Measurements from ENCODE around the gene POLR1C.
A peak's percentile ranks its signal among the peaks of the same experiment; 100 is the strongest.

POLR1C gene

DNA sequence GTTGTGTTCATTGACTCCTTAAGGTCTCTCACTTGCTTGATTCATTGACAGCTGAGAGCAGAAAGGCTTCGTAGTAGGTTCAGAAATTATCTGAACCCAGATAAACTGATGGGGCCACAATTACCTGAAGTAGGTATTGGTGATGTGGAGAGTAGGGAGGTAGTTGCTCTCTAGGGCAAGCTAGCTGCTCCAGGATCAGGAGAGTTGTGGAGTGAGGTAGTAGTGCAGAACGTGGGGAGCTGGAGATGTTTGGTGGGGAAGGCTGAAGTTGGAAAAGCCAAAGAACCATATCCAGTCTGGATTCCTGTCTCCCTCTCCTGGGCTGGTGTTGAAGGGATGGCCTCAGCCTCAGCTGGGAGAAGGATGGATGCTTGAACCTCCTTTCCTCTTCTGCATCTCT lies 23.7 kb upstream of the POLR1C start:
- no peak for DNase-seq (ENCODE audit: low read depth)

DNA sequence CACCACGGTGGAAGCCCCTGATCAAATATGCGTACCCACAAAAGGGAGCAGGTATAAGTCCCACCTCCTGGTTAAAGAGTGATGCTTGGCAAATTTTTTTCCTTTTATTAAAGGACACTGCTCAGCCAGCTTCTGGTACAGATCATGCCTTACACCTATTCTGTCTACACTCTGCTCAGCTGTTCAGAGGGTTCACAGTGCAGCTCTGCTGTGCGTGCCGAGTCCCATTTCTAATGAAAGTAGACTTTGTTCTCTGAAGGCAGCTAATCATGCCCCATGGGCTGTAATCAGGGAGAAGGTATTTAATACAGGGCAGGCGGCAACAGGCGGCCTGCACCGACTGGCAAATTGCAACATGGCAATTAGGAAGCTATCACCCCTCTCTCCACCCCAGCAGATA lies 23.1 kb upstream of the POLR1C start:
- TF ChIP-seq, protein P1, sequence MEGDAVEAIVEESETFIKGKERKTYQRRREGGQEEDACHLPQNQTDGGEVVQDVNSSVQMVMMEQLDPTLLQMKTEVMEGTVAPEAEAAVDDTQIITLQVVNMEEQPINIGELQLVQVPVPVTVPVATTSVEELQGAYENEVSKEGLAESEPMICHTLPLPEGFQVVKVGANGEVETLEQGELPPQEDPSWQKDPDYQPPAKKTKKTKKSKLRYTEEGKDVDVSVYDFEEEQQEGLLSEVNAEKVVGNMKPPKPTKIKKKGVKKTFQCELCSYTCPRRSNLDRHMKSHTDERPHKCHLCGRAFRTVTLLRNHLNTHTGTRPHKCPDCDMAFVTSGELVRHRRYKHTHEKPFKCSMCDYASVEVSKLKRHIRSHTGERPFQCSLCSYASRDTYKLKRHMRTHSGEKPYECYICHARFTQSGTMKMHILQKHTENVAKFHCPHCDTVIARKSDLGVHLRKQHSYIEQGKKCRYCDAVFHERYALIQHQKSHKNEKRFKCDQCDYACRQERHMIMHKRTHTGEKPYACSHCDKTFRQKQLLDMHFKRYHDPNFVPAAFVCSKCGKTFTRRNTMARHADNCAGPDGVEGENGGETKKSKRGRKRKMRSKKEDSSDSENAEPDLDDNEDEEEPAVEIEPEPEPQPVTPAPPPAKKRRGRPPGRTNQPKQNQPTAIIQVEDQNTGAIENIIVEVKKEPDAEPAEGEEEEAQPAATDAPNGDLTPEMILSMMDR (conservative IDR thresholded peaks at IDR 0.05; ENCODE audit: low read length): no peak
- no peak overlapping the region for H3K4me3 ChIP-seq (ENCODE audit: low read length)
- no peak for DNase-seq (ENCODE audit: low read depth)

More for the DNA sequence above, 23.7 kb upstream of the POLR1C start:
- TF ChIP-seq, protein P1 (conservative IDR thresholded peaks at IDR 0.05; ENCODE audit: low read length): no peak
- no peak overlapping the region for H3K4me3 ChIP-seq (ENCODE audit: low read length)

DNA sequence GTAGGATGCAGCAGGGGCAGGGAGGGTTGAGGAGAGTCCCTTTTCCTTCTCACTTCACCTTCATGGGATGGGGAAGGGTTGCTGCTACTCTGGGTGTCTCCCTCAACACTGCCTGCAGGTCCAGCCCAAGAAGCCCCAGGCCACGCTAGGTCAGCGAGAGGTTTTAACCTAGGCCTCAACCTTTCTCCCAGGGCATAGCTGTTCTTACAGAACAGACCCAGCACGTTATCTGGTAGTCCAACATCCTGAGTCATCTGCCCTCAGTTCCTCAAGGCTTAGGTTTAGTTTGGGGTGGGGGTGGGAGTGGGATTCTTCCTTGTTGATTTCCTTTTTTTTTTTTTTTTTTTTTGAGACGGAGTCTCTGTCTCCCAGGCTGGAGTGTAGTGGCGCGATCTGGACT lies 22.6 kb upstream of the POLR1C start:
- no peak for DNase-seq (ENCODE audit: low read depth)
- TF ChIP-seq, protein P1 (conservative IDR thresholded peaks at IDR 0.05; ENCODE audit: low read length): no peak
- no peak overlapping the region for H3K4me3 ChIP-seq (ENCODE audit: low read length)

DNA sequence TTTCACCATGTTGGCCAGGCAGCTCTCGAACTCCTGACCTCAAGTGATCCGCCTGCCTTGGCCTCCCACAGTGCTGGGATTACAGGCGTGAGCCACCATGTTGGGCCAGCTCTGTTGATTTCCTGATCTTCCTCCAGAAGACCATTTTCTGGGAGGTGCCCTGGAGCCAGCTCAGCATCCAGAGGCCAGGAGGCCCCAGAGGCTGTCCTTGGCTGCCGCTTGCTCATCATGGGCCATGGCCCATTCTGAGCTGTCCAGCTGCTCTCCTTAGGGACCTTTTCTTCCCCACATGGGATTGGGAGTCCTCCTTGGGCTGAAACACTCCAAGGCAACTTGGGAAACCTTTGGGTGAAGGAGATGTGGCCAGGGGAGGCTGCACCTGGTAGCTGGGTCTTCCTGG lies 22.1 kb upstream of the POLR1C start:
- TF ChIP-seq, protein P1 (conservative IDR thresholded peaks at IDR 0.05; ENCODE audit: low read length): no peak
- DNase-seq (ENCODE audit: low read depth): no peak
- no peak overlapping the region for H3K4me3 ChIP-seq (ENCODE audit: low read length)

DNA sequence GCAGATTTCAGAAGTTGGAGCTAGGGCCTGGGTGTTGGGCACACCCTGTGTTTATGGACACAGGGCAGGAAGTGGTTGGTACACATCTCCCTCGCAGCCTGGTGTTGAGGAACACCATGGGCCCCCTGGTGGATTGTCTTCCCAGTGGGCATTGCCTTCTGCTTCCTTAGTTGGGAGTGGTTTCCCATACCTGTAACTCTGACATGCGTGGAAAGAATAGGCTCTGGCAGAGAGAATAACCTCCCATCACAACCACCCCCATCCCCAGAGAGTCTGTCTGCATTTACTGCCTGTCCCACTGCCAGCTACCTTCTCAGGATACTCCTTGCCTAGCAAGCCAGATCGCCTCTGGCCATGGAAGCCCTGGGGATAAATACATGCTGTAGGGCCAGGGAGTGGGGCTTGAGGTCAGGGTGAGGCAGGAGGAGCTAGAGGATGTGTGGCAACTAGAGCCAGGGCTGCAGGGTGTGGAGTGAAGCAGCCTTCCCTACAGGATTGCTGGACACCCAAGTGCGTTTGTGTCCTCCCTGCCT lies 21.4 kb upstream of the POLR1C start:
- no peak for DNase-seq (ENCODE audit: low read depth)
- TF ChIP-seq, protein P1 (conservative IDR thresholded peaks at IDR 0.05; ENCODE audit: low read length): peak; percentile 35
- no peak overlapping the region for H3K4me3 ChIP-seq (ENCODE audit: low read length)

DNA sequence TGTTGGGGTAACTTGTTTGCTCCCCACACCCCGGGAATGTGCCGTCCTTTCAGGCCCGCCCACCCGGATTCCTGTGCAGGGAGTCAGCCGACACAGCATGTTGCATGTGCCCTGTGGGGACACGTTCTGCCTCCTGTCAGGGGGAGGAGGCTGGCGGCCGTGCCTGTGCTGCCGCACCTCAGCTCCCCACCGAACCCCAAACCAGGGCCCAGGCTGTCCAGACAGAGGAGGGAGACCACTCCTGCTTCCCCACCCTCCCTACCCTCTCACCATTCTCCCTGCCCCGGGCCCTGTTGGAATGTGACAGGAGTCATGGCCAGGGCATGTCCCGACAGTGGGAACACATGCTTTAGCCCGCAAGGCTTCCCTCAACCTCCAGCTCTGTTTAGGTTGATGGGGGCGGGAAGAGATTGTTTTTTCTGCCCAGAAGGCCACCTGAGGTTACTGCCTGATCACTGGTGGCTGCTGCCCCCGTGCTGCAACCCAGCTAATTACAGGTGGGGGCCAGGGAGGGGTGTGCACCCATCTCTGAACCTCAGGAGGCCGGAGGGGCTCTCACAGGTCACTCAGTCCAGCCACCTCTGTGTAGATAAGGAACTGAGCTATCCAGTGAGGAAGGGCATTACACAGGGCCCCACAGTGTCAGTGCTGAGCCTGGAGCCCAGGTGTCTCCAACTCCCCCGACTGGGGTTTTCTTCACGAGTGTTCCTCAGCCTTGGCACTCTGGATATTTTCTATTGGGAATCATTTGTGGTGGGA lies 20.3 kb upstream of the POLR1C start:
- peak; percentile 65 for DNase-seq (ENCODE audit: low read depth)
- TF ChIP-seq, protein P1 (conservative IDR thresholded peaks at IDR 0.05; ENCODE audit: low read length): peak; percentile 59
- H3K4me3 ChIP-seq (ENCODE audit: low read length): no peak overlapping the region; the same call in 1 of the 2 replicates

DNA sequence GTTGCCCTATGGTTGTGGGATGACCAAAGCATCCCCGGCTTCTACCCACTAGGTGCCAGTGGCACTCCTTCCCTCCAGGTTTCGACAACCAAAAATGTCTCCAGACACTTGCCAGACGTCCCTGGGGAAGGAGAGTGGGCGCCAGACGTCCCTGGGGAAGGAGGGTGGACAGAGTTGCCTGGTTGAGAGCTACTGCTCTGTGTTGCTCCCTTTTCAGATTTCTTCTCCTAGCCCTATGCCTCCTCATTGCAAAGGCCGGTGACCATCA lies 19.8 kb upstream of the POLR1C start:
- H3K4me3 ChIP-seq (ENCODE audit: low read length): no peak overlapping the region
- no peak for DNase-seq (ENCODE audit: low read depth)
- TF ChIP-seq, protein P1 (conservative IDR thresholded peaks at IDR 0.05; ENCODE audit: low read length): no peak
